ENCODE results near the gene SLC35C1. TPM values are rescaled to one million over a fixed set of nuclear protein-coding genes. Genes with fewer than 3 reads are reported as not detected.

The SLC35C1 gene
- total and polyA plus RNA-seq, 2 donors (not counting 1 experiment from before 2014, with no cell fraction given) = 4.4 to 12.5 TPM

DNA sequence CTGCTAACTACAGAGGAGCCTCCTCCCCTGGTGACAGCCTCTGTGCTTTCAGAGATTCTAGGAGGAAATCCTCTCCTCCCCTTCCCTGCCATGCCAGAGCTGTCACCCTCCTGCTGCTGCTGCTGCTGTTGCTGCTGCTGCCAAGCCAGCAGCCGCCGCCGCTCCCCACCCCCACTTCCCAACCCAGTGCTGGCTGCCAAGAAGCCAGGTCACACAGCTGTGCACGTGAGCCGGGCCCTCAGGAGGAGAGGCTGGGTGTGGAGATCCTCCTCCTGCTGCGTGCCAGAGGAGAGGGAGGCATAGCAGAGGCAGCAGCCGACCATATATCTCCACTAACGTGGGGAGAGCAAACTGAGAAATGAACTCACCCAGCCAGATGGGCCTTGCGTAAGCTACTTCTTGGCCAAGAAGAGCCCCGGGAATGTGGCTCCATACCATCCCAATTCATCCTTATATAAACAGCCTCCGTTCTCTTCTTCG lies 54.8 kb downstream of the SLC35C1 start:
- Mint-ChIP-seq H3K27me3 (no peaks in the 10 kb centered on the region), H3K9me3 (ENCODE audit: insufficient read depth) (no peaks in the 10 kb centered on the region), H3K27ac (no peak overlapping the region), H3K4me1 (no peaks in the 10 kb centered on the region), H3K4me3 (no peak overlapping the region)
- intact Hi-C loops (cut with micrococcal nuclease) = no loop called here
- Histone ChIP-seq H3K9me3 (ENCODE audit: control extremely low read depth in 1 of 3, control insufficient read depth in 2 of 3, insufficient read depth in 1 of 3, low read length in 2 of 3) (no peaks in the 10 kb centered on the region), H3K27me3 (replicated peaks in 1 of 4; ENCODE audit: control extremely low read depth in 1 of 4, control insufficient read depth in 3 of 4, insufficient read depth in 4 of 4, low read length in 3 of 4) (no peaks in the 10 kb centered on the region), H3K27ac (ENCODE audit: low read length in 2 of 2) (no peak overlapping the region), H3K36me3 (replicated peaks in 1 of 2; ENCODE audit: control extremely low read depth in 1 of 2, control insufficient read depth in 1 of 2, extremely low read depth in 1 of 2, insufficient read depth in 2 of 2, low read length in 1 of 2) (peaks cover 6 to 95% of the 10 kb centered on the region in 2 experiments), H3K9ac (ENCODE audit: low read length) (no peak overlapping the region), H2AFZ (ENCODE audit: insufficient read depth, low read depth, low read length, poor library complexity, severe bottlenecking) (no peak overlapping the region), H3K4me2 (replicated peaks; ENCODE audit: low read depth, low read length, poor library complexity, severe bottlenecking) (no peak overlapping the region), H3K79me2 (ENCODE audit: control insufficient read depth, insufficient read depth, low read length) (peaks cover 34% of the 10 kb centered on the region), H3K4me1 (ENCODE audit: control insufficient read depth in 2 of 2, insufficient read depth in 2 of 2, low read length in 2 of 2) (no peaks in the 10 kb centered on the region), H4K20me1 (ENCODE audit: control insufficient read depth, insufficient read depth, low read length, poor library complexity, severe bottlenecking) (peaks cover 61% of the 10 kb centered on the region), H3K4me3 (ENCODE audit: control extremely low read depth in 1 of 5, extremely low read depth in 1 of 5, insufficient read depth in 1 of 5, low read depth in 2 of 5, low read length in 4 of 5) (no peak overlapping the region)
- DNase-seq (no peak), ATAC-seq (ENCODE audit: low read depth) (no peak)
- CTCF ChIA-PET = interaction anchor here (0.7 to 1.6 kb wide), 6 partner anchors 12 to 135 kb away, joined by 3 to 6 read pairs (median 4); partner anchors contain the start of gene CRY2
- POLR2A ChIA-PET = no interaction called here
- WGBS (ENCODE audit: insufficient coverage) = 95% methylated on average over 10 of the region's 12 CpGs
- TF ChIP-seq EZH2 (IDR thresholded peaks at IDR 0.05; ENCODE audit: borderline replicate concordance, insufficient read depth, low read depth, low read length, poor library complexity, severe bottlenecking) (no peak), CTCF (IDR thresholded peaks at IDR 0.05) (no peak)

GRCh38 chr11:45860348-45860747 lies 55.4 kb downstream of the SLC35C1 start:
- no peak for ATAC-seq (ENCODE audit: low read depth)
- no peak overlapping the region for H3K27ac ChIP-seq (ENCODE audit: low read length in 2 of 2)
- H3K9me3 ChIP-seq (ENCODE audit: control extremely low read depth in 1 of 3, control insufficient read depth in 2 of 3, insufficient read depth in 1 of 3, low read length in 2 of 3) = no peaks in the 10 kb centered on the region
- peaks cover 55% of the 10 kb centered on the region for H4K20me1 ChIP-seq (ENCODE audit: control insufficient read depth, insufficient read depth, low read length, poor library complexity, severe bottlenecking)
- peaks cover 28% of the 10 kb centered on the region for H3K79me2 ChIP-seq (ENCODE audit: control insufficient read depth, insufficient read depth, low read length)
- H3K27me3 ChIP-seq (replicated peaks in 1 of 4; ENCODE audit: control extremely low read depth in 1 of 4, control insufficient read depth in 3 of 4, insufficient read depth in 4 of 4, low read length in 3 of 4) = no peaks in the 10 kb centered on the region
- no peaks in the 10 kb centered on the region for H3K9me3 Mint-ChIP-seq (ENCODE audit: insufficient read depth)
- peaks cover 6 to 95% of the 10 kb centered on the region in 2 experiments for H3K36me3 ChIP-seq (replicated peaks in 1 of 2; ENCODE audit: control extremely low read depth in 1 of 2, control insufficient read depth in 1 of 2, extremely low read depth in 1 of 2, insufficient read depth in 2 of 2, low read length in 1 of 2)
- no peak overlapping the region for H3K9ac ChIP-seq (ENCODE audit: low read length)
- DNase-seq = no peak
- CTCF ChIA-PET = interaction anchor here (0.7 to 1.4 kb wide), 5 partner anchors 11 to 135 kb away, joined by 3 to 6 read pairs (median 4); partner anchors contain the start of gene CRY2
- H3K4me2 ChIP-seq (replicated peaks; ENCODE audit: low read depth, low read length, poor library complexity, severe bottlenecking) = no peak overlapping the region
- no peak overlapping the region for H3K27ac Mint-ChIP-seq
- intact Hi-C loops (cut with micrococcal nuclease) = no loop called here
- H3K4me1 Mint-ChIP-seq = no peaks in the 10 kb centered on the region
- H3K4me1 ChIP-seq (ENCODE audit: control insufficient read depth in 2 of 2, insufficient read depth in 2 of 2, low read length in 2 of 2) = no peaks in the 10 kb centered on the region
- TF ChIP-seq EZH2 (IDR thresholded peaks at IDR 0.05; ENCODE audit: borderline replicate concordance, insufficient read depth, low read depth, low read length, poor library complexity, severe bottlenecking) = no peak
- no peak for TF ChIP-seq CTCF (IDR thresholded peaks at IDR 0.05)
- no peak overlapping the region for H2AFZ ChIP-seq (ENCODE audit: insufficient read depth, low read depth, low read length, poor library complexity, severe bottlenecking)
- H3K4me3 ChIP-seq (ENCODE audit: control extremely low read depth in 1 of 5, extremely low read depth in 1 of 5, insufficient read depth in 1 of 5, low read depth in 2 of 5, low read length in 4 of 5) = no peak overlapping the region
- H3K27me3 Mint-ChIP-seq = no peaks in the 10 kb centered on the region
- no peak overlapping the region for H3K4me3 Mint-ChIP-seq
- WGBS (ENCODE audit: insufficient coverage) = 100% methylated on average over 3 of the region's 5 CpGs
- POLR2A ChIA-PET = no interaction called here

All from B cell (primary cell).